Measurements from ENCODE around the gene RASSF10. TPM values are rescaled to one million over a fixed set of nuclear protein-coding genes. Genes with fewer than 3 reads are reported as not detected.
"Not testable (repeated sequence)": the region's sequence is repeated elsewhere in the genome, so short reads cannot be mapped to it uniquely, and the experiment has no call there.

RASSF10 gene
- total RNA-seq, 1 experiment from 2014 or later: 3.2 TPM

- Mint-ChIP-seq H3K4me3 (no peak overlapping the region), H3K9me3 (no peaks in the 10 kb centered on the region), H3K36me3 (no peaks in the 10 kb centered on the region), H3K27me3 (ENCODE audit: low read depth) (no peaks in the 10 kb centered on the region), H3K4me1 (peaks cover 8% of the 10 kb centered on the region), H3K27ac (no peak overlapping the region)
- DNase-seq (ENCODE audit: low spot score): no peak
- CTCF ChIA-PET: no interaction called here
- POLR2A ChIA-PET: no interaction called here
- ATAC-seq: no peak
- TF ChIP-seq CTCF (IDR thresholded peaks at IDR 0.05) (no peak), ZNF317 (CRISPR knock-in tag; IDR thresholded peaks at IDR 0.05; ENCODE audit: borderline replicate concordance, low read depth) (no peak), JUN (CRISPR knock-in tag; IDR thresholded peaks at IDR 0.05) (no peak)
Observed at GRCh38 chr11:13043912-13044628, 35.0 kb downstream of the RASSF10 start.

DNA sequence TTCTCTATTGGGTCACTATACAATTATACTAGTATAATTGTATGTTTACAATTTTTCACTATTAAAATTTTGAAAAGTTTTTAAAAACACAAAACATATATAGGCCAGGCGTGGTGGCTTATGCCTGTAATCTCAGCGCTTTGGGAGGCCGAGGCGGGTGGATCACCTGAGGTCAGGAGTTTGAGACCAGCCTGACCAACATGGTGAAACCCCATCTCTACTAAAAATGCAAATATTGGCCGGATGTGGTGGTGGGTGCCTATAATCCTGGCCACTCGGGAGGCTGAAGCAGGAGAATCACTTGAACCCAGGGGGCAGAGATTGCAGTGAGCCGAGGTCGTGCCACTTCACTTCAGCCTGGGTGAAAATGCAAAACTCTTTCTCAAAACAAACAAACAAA, 36.0 kb downstream of the RASSF10 start:
- H3K27me3 Mint-ChIP-seq (ENCODE audit: low read depth); ATAC-seq; CTCF ChIA-PET; H3K27ac Mint-ChIP-seq; H3K4me1 Mint-ChIP-seq; DNase-seq (ENCODE audit: low spot score); POLR2A ChIA-PET; H3K4me3 Mint-ChIP-seq; H3K9me3 Mint-ChIP-seq; H3K36me3 Mint-ChIP-seq: not testable (repeated sequence)

DNA sequence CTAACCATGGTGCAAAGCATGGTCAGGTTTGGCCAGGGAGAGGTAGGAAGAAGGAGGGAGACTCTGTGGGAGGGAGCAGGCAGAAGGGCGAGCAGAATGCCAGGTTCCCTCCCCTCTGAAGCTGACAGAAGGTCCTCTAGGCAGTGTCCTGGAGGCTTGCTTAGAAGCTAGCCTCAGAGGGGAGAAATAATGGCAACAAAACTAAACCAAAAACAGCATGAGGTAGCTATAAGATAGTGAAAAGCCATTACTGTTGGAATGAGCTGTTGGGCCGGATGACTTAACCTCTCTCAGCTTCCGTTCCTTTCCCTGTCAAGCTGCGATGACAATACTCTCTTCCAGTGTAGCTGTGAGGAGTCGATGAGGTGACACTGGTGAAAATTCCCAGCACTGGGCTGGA, 36.6 kb downstream of the RASSF10 start:
- POLR2A ChIA-PET: no interaction called here
- H3K4me3 Mint-ChIP-seq: no peak overlapping the region
- TF ChIP-seq NFYB (CRISPR knock-in tag; conservative IDR thresholded peaks at IDR 0.05; ENCODE audit: low read depth): no peak
- no peak for TF ChIP-seq IRF2 (CRISPR knock-in tag; IDR thresholded peaks at IDR 0.05; ENCODE audit: borderline replicate concordance, low read depth)
- no peak for TF ChIP-seq NFE2L1 (CRISPR knock-in tag; IDR thresholded peaks at IDR 0.05)
- no peak overlapping the region for H3K27ac Mint-ChIP-seq
- H3K36me3 Mint-ChIP-seq: peaks cover 7% of the 10 kb centered on the region
- DNase-seq (ENCODE audit: low spot score): no peak
- H3K27me3 Mint-ChIP-seq (ENCODE audit: low read depth): no peaks in the 10 kb centered on the region
- ATAC-seq: no peak
- peaks cover 13% of the 10 kb centered on the region for H3K9me3 Mint-ChIP-seq
- CTCF ChIA-PET: interaction anchor here (0.7 to 1.0 kb wide), 2 partner anchors 35 to 82 kb away, joined by 3 read pairs; no protein-coding TSS in a partner anchor
- peaks cover 8% of the 10 kb centered on the region for H3K4me1 Mint-ChIP-seq

- DNase-seq (ENCODE audit: low spot score) (no peak), ATAC-seq (no peak)
- peaks cover 8% of the 10 kb centered on the region for H3K4me1 Mint-ChIP-seq
- TF ChIP-seq GTF2I (CRISPR knock-in tag; conservative IDR thresholded peaks at IDR 0.05): no peak
- TF ChIP-seq, protein P1, sequence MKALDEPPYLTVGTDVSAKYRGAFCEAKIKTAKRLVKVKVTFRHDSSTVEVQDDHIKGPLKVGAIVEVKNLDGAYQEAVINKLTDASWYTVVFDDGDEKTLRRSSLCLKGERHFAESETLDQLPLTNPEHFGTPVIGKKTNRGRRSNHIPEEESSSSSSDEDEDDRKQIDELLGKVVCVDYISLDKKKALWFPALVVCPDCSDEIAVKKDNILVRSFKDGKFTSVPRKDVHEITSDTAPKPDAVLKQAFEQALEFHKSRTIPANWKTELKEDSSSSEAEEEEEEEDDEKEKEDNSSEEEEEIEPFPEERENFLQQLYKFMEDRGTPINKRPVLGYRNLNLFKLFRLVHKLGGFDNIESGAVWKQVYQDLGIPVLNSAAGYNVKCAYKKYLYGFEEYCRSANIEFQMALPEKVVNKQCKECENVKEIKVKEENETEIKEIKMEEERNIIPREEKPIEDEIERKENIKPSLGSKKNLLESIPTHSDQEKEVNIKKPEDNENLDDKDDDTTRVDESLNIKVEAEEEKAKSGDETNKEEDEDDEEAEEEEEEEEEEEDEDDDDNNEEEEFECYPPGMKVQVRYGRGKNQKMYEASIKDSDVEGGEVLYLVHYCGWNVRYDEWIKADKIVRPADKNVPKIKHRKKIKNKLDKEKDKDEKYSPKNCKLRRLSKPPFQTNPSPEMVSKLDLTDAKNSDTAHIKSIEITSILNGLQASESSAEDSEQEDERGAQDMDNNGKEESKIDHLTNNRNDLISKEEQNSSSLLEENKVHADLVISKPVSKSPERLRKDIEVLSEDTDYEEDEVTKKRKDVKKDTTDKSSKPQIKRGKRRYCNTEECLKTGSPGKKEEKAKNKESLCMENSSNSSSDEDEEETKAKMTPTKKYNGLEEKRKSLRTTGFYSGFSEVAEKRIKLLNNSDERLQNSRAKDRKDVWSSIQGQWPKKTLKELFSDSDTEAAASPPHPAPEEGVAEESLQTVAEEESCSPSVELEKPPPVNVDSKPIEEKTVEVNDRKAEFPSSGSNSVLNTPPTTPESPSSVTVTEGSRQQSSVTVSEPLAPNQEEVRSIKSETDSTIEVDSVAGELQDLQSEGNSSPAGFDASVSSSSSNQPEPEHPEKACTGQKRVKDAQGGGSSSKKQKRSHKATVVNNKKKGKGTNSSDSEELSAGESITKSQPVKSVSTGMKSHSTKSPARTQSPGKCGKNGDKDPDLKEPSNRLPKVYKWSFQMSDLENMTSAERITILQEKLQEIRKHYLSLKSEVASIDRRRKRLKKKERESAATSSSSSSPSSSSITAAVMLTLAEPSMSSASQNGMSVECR (CRISPR knock-in tag; IDR thresholded peaks at IDR 0.05; ENCODE audit: borderline replicate concordance): no peak
- TF ChIP-seq CREB1 (CRISPR knock-in tag; IDR thresholded peaks at IDR 0.05): no peak
- no peak overlapping the region for H3K27ac Mint-ChIP-seq
- H3K4me3 Mint-ChIP-seq: no peak overlapping the region
- peaks cover 16% of the 10 kb centered on the region for H3K9me3 Mint-ChIP-seq
- ChIA-PET POLR2A (no interaction called here), CTCF (interaction anchor here (1.0 kb wide), 1 partner anchor 83 kb away, joined by 3 read pairs; no protein-coding TSS in a partner anchor)
- no peaks in the 10 kb centered on the region for H3K27me3 Mint-ChIP-seq (ENCODE audit: low read depth)
- peaks cover 7% of the 10 kb centered on the region for H3K36me3 Mint-ChIP-seq
Observed at GRCh38 chr11:13046637-13047570, 37.8 kb downstream of the RASSF10 start.
